HG02588 (cell line): ENCODE data around the gene LDHAL6A.
"Not testable (repeated sequence)": the region's sequence is repeated elsewhere in the genome, so short reads cannot be mapped to it uniquely, and the experiment has no call there.

Experiments used
- ATAC-seq: cut with Tn5 transposase; IDR thresholded peaks from one replicate; pipeline ENCODE4 v1.9.1; 2021; ENCODE audit warnings: mild to moderate bottlenecking, moderate library complexity; ENCODE audit not compliant: unreplicated experiment

Gene LDHAL6A

DNA sequence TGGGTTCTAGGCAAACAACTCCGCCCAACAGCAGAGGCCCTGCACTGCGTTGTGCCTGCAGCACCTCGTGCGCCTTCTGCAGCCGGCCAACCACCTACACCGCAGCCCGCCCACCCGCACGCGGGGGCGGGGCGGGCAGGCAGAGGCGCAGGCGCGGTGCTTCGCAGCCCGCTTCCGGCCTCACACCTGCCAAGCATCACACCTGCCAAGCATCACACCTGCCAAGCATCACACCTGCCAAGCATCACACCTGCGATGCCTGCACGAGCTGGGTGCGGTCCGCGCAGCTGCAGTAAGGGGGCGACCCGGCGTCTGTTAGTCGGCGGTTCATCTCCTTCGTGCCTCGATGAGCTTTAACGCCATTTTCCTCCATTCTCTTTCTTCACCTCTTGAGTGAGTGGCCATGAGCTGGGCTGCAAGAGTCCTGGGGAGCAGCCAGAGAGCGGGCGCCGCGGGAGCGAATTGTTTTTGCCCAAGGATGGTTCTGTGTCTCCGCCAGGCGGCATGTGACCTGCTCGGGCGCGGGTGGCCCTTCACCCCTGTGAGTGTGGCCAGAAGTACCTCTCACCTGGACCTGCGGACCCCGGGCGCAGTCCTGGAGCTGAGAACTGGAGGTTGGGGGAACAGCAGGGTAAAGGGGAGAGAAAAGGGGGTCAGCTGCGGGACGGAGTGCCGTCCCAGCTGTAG, at the start of gene LDHAL6A:
LDHAL6A (plus strand) TSS at position 171 of the 687 bp plus-strand sequence. CDS start 825 bp downstream, outside the sequence.
- ATAC-seq = no peak

DNA sequence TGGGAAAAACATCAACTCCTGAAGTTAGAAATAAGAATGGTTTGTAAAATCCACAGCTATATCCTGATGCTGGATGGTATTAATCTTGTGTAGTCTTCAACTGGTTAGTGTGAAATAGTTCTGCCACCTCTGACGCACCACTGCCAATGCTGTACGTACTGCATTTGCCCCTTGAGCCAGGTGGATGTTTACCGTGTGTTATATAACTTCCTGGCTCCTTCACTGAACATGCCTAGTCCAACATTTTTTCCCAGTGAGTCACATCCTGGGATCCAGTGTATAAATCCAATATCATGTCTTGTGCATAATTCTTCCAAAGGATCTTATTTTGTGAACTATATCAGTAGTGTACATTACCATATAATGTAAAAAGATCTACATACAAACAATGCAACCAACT, 48.3 kb upstream of the LDHAL6A start:
- ATAC-seq = not testable (repeated sequence)

GRCh38 chr11:18408558-18409291, 46.9 kb upstream of the LDHAL6A start:
- ATAC-seq = no peak

- no peak for ATAC-seq
Observed at GRCh38 chr11:18416459-18416858, 39.2 kb upstream of the LDHAL6A start.

- no peak for ATAC-seq
Observed at GRCh38 chr11:18419040-18419439, 36.6 kb upstream of the LDHAL6A start.

GRCh38 chr11:18420067-18420466, 35.6 kb upstream of the LDHAL6A start:
- ATAC-seq = no peak

- ATAC-seq = no peak
Observed at GRCh38 chr11:18427240-18427639, 28.4 kb upstream of the LDHAL6A start.

GRCh38 chr11:18429332-18429731, 26.3 kb upstream of the LDHAL6A start:
- no peak for ATAC-seq

GRCh38 chr11:18438691-18439090, 17.0 kb upstream of the LDHAL6A start:
- ATAC-seq = no peak

- no peak for ATAC-seq
Observed at GRCh38 chr11:18449251-18449650, 6.4 kb upstream of the LDHAL6A start.

- no peak for ATAC-seq
Observed at GRCh38 chr11:18452927-18453326, 2.7 kb upstream of the LDHAL6A start.

GRCh38 chr11:18457450-18457849, 1.8 kb downstream of the LDHAL6A start:
- ATAC-seq = no peak

DNA sequence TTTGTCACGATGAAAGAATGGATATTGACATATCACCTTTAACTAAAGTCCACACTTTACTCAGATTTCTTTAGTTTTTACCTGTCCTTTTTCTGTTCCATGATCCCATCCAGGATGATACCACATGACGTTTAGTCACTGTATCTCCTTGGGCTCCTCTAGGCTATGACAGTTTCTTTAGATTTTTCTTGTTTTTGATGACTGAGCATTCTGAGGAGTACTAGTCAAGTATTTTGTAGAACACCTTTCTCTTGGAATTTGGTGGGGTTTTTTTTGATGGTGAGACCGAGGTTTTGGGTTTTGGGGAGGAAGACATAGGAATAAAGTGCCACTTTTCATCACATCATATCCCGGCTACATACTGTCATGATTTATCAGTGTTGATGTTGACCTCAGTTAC, 4.0 kb downstream of the LDHAL6A start:
- ATAC-seq = no peak

DNA sequence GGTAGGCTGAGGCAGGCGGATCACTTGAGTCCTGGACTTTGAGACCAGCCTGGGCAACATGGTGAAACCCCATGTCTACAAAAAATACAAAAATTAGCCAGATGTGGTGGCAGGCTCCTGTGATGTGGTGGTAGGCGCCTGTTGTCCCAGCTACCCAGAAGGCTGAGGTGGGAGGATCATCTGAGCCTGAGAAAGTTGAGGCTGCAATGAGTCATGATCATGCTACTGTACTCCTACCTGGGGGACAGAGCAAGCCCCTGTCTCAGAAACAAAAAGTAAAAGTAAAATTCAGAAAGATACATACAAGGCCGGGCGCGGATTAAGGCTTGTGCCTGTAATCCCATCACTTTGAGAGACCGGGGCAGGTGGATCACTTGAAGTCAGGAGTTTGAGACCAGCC, 6.3 kb downstream of the LDHAL6A start:
- no peak for ATAC-seq

DNA sequence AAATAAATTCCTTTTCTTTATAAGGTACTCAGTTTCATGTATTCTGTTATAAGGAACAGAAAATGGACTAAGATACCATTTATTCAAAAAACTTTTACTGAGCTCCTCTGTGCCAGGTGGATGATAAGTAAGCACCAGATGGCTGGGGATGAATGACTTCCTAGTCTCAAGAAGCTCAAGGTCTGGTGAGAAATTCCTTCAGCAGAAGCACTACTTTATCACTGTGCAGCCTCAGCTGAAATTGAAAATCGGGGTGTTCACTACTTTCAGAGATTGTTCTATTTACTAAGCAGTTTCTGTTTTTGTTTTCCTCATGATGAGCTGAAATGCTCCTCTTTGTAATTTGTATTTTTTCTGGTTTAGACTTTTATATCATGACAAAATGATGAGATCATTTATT, 7.8 kb downstream of the LDHAL6A start:
- ATAC-seq = no peak

DNA sequence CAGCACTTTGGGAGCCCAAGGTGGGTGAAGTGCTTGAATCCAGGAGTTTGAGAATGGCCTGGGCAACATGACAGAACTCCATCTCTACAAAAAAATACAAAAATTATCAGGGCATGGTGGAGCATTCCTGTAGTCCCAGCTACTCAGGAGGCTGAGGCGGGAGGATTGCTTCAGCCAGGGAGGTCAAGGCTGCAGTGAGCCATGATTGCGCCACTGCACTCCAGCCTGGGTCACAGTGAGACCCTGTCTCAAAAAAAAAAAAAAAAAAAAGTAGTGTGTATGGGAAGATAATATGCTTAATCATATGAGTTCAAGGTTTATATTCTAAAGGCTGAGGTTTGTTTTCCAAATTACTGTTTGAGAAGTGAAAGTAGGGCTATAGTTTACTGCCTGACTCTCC, 10.7 kb downstream of the LDHAL6A start:
- ATAC-seq = no peak

GRCh38 chr11:18468059-18468458, 12.4 kb downstream of the LDHAL6A start:
- no peak for ATAC-seq

- no peak for ATAC-seq
Observed at GRCh38 chr11:18468961-18469360, 13.3 kb downstream of the LDHAL6A start.

GRCh38 chr11:18471995-18472394, 16.3 kb downstream of the LDHAL6A start:
- ATAC-seq = no peak

DNA sequence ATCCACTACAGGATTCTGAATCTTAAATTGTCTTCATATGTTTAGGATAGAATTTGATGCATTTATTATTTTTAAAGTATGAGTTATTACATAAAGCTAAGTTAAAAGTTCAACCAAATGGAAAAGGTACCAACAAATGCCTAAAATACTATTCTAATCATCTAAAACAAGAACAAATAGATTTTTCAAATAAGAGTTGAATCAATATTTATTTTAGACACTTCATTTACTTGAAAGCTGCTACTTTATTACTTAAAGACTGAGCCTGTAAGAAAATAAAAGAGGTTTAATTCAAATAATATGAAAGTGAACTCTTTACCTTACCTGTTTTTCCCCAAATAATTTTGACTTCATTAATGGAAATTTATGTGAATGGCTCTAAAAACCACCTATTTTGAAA, 16.9 kb downstream of the LDHAL6A start:
- ATAC-seq = no peak

- no peak for ATAC-seq
Observed at GRCh38 chr11:18479063-18479462, 23.4 kb downstream of the LDHAL6A start.

DNA sequence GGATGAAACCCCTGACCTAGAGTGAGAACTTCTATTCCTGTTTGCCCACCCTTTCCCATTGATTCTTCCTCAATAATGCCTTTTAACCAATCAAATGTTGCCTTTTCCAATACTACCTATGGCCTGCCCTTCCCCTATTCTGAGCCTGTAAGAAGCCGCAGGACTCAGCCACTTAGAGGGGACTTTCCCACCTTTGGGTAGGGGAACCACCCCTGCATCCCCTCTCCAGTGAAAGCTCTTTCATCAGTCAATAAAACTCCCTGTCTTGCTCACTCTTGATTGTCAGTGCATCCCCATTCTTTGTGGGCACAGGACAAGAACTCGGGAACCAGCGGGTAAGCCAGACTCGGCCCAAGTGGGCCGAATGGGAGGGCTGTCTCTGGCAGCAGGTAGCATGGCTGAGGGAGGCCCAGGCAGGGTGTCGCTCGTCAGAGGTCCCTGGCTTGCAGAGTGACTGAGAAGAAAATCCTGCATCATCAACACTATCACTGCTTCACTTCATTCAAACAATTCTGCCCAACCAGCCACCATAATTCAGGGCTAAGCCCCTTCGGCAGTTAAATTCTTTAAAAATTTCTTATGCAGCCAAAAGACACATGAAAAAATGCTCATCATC, 30.4 kb downstream of the LDHAL6A start:
- peak; percentile 51 for ATAC-seq
